Activated CD4-positive, alpha-beta T cell treated with anti-CD3 and anti-CD28 coated beads, Interleukin-2, Interleukin-4, amounts not matched to agents 100 ng/mL and 50 ng/mL, durations not matched to agents 16 hours and 8 hours (primary cell): ENCODE data around the gene CAVIN2.

Experiments
- DNase-seq: peaks from one replicate; pipeline ENCODE4 v3.0.0-alpha.2; 2020; ENCODE audit warnings: low spot score

CAVIN2 gene

DNA sequence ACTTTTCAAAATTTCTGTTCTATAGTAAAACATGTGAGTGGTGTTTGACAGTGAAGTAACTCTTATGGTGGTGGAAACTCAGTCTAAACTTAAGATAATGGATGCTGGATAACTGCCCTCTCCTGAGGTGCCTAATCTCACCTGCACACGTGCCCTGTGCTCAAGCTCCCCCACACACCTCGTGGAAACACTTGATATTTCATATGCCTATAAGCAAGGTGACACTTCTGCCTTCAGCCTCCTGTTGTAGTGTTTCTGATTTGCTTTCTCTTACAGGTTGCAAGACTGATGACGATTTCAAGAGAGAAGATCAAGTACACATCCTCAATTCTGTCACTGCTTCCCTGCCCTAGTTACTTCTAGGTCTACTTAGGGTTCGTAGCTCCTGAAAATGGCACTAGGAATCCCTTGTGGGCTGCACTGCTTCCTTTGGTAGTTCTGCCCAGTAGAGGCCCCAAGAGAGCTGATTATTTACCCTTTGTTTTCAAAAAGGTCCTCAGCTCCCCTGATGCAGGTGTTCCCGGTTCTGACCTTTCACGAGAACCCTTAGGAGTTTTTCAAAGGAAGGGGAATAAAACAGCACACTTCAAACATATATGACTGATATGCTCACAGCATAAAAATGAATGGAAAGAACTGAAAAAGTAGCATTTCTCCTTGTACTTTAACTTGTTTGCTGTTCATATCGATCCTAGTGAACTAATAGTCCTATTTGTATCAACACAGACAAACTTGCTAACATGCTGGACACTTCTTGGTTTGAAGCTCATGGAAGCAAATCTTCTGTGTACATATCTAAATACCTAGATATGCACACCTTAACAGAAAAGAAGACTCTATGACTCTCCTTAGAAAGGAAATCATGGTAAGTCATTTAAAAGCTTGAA is 6.7 kb downstream of the CAVIN2 start:
- no peak for DNase-seq

DNA sequence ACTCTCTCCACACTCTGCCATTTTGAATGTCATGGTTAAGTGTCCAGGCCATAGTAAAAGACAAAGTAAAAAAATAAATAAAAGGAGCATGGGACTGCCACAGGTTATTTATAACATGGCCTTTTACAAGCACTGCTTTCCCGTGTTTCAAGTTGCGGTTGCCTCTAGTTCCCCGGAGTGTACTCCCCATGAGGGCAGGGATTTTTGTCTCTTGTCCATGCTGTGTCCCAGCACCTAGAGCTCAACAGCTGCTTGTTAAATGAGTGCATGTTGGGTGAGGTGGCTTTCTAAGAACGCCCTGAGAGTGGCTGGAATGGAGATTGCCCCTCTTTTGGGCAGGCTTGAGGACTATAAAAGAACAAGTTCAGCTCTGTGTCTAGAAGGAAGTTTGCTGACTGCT is 8.4 kb downstream of the CAVIN2 start:
- no peak for DNase-seq

DNA sequence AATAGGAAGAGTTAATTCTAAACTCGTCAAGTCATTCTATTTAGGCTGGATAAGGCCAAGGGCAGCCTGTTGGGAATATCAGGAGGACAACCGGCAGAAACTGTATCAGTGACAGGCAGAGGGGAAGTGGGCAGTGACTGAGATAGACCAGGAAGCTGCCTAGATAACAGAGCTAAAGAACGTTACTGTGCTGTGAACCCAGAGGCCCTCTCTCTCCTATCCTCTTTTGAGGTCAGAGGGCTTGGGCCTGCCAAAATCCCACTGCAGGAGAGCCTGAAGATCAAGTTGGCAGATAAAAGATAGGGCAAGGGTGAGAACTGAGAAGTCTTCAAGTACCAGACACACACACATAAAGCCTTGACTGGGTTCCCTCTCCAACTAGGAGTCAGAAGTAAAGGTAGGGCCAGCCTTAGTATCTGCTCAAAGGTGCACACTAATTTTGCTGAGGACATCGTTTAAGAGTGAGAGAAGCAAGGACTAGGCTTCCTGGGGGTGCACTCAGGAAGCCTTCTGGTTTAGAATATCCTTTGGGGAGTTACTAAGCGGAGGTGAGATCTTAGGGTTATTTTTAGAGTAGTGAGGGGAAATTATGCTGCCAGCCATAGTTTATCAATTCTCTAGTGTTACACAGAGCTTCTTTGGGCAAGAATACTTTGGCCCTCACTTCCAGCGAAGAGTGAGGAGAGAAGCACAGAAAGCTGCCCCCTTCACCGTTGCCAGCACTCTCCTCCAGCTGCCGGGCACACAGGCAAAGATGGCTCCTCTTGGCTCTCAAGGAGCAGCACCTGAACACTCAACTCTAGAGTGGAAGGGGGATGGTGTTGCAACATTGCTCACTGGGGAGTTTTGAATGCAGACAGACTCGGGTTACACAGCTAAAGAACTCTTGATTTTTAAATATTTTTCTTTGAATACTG is 9.8 kb downstream of the CAVIN2 start:
- no peak for DNase-seq

DNA sequence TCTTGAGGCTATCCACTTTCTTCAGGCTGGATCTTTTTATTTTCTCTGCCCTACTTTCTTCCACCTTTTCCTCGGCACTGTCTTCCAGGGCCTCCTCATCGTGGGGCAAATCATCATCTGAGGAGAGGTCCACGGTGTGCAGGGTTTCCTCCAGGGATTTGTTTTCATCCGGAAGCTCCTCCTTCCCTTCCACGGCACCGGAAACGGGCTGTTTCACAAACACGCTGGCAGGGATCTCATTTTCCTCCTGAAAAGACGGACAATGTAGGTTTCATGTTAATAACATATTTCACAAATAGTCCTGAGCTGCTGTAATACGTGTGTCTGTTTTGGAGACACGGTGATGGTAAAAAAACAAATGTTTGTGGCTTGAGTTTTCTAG is 10.4 kb downstream of the CAVIN2 start:
- no peak for DNase-seq

DNA sequence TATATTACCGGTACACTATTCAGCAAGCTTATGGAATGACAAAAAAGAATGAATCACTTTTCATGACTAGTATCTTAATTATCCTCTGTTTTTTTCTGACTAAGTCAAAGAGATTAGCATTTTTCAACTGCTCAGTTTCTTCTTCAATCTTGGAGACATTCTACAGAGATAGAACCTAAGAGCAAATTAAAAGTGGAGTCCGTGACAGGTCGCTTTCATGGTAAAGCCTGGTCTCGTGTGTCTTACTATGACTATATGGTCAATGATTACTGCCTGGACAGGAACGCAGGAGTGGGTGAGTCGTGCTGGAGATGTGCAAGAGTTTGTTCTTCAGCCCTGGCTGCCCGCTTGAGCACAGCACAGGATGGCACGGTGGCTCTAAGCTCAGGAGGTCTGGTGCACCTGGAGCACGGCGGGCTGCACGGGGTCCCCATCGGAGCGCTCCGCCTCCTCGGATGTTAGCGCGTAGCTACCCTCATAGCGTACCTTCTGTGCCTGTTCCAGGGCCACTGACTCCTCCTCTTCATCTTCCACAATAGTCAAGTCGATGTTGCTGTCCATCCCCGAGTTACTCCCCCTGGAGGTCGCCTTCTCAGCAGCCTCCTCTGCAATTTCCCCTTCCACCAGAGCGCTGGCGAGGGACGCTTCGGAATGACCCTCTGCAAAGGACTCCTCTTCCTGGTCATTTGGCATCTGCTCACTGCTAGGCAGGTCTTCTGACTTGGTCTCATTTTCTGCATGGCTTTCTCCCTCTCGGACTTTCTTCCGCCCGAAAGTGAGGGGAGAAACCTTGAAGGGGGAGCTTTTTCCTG is 11.1 kb downstream of the CAVIN2 start:
- DNase-seq: no peak

DNA sequence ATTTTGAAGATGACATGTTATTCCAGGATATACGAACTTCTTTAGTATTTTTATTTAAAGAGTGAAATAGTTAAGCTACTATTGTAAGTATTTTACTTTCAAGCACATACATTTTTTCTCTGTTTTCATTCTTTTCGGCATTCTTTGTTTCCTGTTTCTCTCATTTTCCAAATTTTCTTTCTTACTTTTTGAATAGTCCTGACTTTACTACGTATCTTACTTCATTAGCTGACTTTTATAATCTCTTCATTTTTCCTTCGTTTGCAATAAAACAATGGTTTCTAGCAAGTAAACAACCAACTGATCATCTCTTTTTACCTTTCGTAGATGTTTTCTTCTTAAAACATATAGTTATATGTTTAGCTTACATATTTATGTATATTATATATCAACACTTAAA is 11.8 kb downstream of the CAVIN2 start:
- no peak for DNase-seq

DNA sequence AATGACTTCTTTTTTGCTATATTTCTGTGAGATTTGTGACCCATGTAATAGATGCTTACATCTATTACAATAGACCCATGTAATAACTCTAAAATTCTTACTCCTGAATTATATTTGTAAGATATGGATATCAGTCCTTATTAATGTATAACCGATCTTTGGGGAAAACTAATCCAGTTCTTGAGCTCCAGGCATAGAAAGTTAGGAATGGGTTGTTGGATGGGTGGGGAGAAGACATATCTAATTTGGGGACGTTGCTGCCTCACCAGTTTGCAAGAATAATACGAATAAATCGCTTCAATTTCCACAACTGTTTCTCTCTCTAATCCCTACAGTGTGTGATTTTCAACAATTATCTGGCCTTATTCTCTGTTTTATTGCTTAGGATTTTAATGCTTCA is 13.5 kb downstream of the CAVIN2 start:
- DNase-seq: no peak

DNA sequence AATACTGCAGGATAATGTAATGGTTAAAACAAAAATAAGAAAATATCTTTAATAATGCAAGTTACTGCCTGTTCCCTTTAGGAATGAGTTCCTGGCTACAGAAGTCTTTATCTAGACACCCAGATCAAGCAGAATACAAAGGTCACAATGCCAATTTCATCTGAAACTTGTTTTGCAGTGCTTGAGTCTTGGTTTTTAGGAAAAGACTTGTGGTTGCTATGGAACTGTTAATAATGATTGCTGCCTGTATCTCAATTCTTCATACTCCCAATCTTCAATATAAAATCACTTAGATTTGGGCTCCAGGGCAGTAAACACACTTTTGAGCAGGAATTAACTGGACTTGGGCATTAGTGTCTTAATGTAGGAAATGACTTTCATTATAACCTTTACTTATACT is 14.2 kb downstream of the CAVIN2 start:
- no peak for DNase-seq

DNA sequence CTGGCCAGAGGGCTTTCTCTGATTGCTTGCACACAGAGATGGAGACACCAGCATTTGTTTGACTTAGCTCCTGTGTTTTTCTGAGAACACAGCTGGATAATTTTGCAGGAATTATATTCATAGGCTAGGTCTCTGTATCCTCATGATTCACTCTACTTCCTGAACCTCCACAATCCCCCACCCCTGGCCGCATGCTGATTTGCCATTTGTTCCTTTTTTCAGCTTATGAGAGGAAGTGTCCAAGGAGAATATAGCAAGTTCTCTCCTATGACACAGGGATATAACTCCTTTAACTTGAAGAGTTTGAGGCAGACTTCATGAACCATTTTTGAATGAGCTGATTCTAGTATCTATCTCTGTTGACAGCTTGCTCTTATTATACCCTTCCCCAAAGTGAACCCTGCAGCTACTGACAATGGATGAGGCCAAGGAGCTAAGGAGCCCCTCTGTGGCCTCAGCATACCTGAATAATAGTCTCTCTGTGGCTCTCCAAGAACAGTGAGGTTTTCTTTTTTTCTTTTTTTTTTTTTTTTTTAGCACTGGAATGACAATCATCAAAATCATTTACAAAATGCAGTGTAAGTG is 15.4 kb downstream of the CAVIN2 start:
- DNase-seq: no peak

DNA sequence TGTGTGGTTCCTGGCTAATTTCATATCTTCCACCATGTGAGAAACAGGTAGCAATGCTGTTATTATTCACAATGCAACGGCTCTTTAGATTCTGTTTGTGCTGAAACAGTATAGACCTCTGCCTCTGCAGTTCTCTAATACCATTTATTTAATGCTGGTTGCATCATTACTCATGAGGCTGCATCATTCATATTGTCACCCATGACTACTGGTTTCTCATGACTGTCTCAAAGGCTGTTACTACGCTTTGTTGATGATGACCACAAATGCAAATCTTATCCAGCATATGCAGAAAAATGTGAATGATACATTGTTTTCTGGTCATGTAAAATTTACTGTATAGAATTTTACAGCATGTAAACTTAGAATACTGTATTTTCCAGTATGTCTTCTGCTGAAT is 22.5 kb downstream of the CAVIN2 start:
- no peak for DNase-seq

DNA sequence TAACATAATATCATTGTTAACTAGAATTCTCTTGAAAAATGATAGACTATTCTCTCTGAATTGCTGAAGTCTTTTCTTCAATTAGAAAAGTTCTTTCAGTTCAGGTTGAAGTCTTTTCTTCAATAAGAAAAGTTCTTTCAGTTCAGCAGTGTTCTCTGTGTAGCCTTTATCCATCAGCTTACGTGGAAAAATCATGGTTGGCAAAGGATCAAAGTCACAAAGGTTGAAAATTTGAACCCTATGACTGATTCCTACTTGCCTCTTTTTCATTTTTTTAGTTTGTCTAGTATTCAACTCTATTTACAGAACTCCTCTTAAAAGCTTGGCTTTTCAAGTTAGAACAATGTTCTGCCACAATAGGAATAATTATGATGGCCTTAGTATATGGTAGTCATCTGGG is 25.8 kb downstream of the CAVIN2 start:
- DNase-seq: no peak

DNA sequence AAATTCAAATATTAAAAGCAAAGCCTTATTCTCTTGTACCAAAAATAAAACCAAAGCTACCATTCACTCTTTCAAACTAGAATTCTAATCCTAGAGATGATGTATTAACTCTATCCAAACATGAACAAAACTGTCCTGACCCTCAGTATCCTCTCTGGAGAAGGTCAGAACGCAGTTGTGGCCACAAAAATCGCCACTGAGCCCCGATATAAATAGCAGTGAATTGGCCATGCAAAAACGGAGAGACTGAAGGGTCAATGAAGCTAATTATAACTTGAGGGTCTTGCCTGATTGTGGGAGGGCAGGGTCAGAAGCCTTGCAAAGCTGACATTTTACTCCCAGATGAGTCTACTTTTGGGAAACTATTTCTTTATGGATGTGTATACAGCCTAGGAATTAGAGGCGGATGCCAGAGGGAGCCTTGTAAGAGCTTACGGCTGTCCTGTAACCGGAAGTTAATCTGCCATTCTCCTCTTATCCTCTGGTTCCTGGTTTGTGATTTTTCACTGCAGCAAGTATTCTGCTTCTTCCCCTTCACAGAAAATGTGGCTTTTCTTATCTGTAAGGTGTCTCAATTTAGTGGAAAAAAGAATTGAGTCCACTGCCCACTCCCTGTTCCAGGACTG is 28.1 kb downstream of the CAVIN2 start:
- DNase-seq: no peak

DNA sequence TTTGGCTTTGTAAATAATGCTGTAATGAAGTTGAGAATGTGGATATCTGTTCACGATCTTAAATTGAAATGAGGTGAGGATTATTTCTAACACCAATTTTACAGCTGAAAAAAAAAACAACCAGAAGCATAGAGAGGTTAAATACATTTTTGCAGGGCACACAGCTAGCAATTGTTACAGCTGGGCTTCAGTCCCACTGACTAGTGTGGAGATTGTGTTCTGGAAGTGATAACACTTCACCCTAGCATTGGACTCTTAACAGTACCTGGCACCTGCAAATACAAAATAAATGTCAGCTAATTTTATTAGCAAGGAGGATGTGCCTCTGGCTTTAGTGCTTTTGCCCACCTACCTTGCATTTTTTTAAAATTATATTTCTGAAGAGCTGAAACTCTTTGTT is 28.8 kb downstream of the CAVIN2 start:
- DNase-seq: no peak

DNA sequence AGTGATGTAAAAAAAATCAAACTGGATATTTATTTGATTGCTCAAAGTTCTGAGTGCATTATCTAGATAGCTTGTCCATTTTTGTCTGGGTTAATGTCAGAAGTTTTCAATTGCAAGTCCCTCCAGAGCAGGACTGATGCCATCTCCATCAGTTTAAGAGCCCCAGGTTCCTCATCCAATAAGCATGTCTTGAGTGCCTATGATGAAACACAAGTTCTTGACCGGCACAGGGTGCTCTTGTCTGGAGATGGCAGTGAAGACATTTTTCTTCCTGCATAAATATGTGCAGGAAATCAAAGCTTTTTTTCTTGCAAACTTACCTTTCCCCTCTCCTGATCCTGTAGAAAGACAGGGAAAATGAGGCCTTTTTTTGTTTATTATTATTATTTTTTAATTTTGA is 31.9 kb downstream of the CAVIN2 start:
- DNase-seq: no peak

DNA sequence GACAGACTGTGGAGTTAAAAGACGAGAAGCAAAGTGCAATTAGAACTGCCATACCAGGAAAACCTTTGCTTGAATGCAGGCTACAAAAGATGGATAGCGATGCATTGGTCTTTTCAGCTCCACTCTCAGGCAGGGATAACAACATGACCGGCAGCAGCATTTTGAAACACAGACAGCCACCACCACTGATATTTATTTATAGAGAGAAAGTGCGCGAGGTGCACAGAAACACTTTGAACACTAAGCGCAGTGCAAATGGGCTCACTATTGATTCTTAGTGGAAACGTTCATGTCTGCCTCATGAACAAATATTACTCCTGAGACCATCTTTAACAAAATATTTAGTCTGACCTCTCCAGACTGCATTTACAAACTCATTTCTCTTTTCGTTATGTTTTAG is 32.9 kb downstream of the CAVIN2 start:
- DNase-seq: no peak

DNA sequence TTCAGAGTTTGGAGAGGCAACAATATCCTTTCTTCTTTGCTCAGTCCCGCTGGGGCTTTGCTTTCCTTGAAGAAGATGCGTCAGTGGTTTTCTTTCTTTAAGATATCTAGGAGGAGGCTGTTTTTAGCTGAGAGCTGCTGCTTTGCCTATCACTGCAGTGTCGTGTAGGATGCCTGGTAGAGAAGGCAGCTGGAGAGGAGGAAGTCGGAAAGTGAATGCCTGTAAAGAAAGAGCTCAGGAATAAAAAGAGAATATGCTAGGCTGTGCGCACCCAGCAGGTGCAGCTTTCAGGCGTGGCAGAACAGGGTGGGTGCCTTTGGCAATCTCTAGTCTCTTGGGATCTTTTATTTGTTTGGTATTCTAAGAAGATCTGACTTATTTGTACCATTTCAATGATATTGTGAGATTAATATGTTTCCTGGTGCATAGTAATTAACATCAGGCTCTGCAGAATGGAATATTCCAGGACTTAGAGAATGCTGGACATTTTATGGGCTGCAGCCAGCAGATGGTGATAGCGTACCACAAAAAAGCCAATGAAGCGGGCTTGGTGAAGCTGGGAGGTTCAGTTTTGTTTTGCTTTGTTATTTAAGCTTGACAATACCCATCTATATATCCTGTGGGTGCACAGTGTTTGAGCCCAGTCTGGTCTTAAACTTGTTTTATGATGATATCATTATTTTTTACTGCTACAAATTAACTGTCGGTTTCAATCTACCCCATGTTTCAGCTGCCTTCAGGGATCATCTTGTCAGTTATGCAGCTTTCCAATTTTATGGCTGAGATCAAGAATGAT is 34.9 kb downstream of the CAVIN2 start:
- DNase-seq: peak; percentile 35

DNA sequence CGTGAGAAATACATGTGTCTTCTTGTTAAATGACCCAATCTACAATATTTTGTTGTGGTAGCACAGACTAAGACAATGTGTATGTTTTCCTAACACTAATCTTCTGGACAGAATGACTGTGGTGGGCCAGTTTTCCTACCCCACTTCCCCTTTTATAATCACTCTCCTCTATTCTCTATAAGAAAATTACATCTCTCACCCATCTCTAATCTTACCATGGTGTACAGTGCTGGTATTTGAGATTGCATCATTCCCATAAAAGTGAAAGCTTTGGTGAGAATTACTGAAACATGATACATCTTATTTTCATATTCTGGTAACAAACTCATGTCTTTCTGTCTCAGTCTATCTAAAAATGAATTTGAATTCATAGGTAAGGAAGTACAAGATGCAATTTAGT is 40.5 kb downstream of the CAVIN2 start:
- no peak for DNase-seq

DNA sequence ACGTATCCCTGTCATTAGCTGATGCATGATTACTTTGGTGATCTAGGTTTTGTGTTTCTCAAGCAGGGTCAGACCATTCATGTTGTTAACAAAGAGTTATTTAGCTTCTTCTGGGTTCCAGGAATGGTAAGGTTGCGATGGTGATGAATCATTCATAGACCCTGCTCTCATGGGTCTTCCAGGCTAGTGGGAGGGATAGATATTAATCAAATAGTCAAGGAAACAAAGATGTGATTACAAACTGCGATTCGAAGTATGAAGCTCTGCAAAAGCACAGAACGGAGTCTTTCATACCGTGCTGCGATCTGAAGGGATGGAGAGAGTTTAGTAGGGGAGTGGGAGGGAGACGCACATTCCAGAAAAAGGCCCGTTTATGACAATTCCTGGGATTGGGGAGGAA is 42.1 kb downstream of the CAVIN2 start:
- no peak for DNase-seq

DNA sequence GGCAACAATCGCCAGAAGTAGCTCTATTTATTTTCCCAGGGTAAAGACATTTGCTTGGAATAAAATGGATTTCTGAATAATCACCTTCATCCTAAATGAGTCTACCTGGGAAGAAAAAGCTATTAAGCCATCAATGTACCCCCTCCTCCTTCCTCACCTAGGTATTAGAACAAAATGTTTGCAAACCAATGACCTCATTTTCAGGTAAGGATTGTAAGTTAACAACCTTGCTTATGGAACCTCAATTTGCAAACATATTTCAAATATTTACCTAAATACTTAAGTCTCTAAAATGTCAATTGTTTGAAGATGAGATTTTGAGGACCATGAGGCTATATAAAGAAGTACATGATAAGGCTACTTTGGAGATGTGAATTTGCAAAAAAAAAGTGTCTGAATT is 43.9 kb downstream of the CAVIN2 start:
- no peak for DNase-seq

DNA sequence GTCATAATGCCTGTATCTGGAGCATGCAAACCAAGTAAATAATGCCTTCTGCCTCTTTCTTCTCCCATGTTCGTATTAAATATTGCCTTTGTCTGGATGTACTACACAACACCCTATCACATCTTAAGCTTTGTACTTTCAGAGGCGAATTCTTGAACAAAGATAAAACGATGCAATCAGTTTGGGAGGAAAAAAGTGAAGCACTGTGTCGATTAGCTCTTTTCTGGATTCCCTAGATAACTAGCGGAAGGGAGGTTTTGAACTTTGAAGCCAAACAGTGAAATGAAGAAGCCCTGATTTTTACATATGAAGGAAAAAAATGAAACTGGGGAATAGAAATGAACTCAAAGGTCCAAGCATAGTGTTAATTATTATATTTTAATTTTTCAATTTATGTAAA is 44.7 kb downstream of the CAVIN2 start:
- no peak for DNase-seq

DNA sequence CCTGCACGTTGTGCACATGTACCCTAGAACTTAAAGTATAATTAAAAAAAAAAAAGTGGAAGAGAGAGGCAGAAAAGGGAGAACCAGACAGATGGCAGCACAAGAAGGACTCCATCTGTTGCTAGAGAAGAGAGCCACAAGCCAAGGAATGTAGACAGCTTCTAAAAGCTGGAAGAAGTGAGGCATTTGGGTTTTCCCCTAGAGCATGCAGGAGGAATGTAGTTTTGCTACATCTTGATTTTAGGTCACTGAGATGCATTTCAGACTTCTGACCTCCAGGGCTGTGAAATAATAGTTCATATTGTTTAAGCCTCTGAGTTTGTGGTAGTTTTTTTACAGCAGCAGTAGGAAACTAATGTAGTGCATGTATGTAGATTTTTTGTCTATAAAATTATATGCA is 46.0 kb downstream of the CAVIN2 start:
- no peak for DNase-seq
